ENCODE results near the gene DLGAP1. TPM values are rescaled to one million over a fixed set of nuclear protein-coding genes. Genes with fewer than 3 reads are reported as not detected.

Gene DLGAP1
- total RNA-seq, 4 donors from 2014 or later = 0.13 to 6.2 (median 0.53) TPM

GRCh38 chr18:4246374-4246773 lies 208.7 kb downstream of the DLGAP1 start:
- Histone ChIP-seq H3K36me3 (no peaks in the 10 kb centered on the region), H3K27ac (no peak overlapping the region), H3K4me3 (no peak overlapping the region), H3K9me3 (no peaks in the 10 kb centered on the region), H3K27me3 (no peaks in the 10 kb centered on the region), H3K4me1 (no peaks in the 10 kb centered on the region)
- no peak for DNase-seq
- intact Hi-C loops (cut with DNase I; ENCODE audit: low total_unique reads) = no loop called here
- no peak for ATAC-seq
- in situ Hi-C loops (cut with MboI; ENCODE audit: low sequenced_read_pairs in 4 of 4) = no loop called here
- TF ChIP-seq POLR2A (IDR thresholded peaks at IDR 0.05) (no peak), CTCF (IDR thresholded peaks at IDR 0.05 in 4 of 5, conservative IDR thresholded peaks at IDR 0.05 in 1 of 5) (no peak)

- TF ChIP-seq POLR2A (IDR thresholded peaks at IDR 0.05) (no peak), CTCF (IDR thresholded peaks at IDR 0.05 in 4 of 5, conservative IDR thresholded peaks at IDR 0.05 in 1 of 5) (no peak)
- Histone ChIP-seq H3K9me3 (no peaks in the 10 kb centered on the region), H3K4me1 (no peaks in the 10 kb centered on the region), H3K27ac (no peak overlapping the region), H3K27me3 (no peaks in the 10 kb centered on the region), H3K36me3 (no peaks in the 10 kb centered on the region), H3K4me3 (no peak overlapping the region)
- in situ Hi-C loops (cut with MboI; ENCODE audit: low sequenced_read_pairs in 4 of 4) (no loop called here), intact Hi-C loops (cut with DNase I; ENCODE audit: low total_unique reads) (no loop called here)
- DNase-seq = no peak
- ATAC-seq = no peak
Observed at GRCh38 chr18:4245456-4245855, 209.7 kb downstream of the DLGAP1 start.

- no peaks in the 10 kb centered on the region for H3K4me1 ChIP-seq
- no peaks in the 10 kb centered on the region for H3K27me3 ChIP-seq
- in situ Hi-C loops (cut with MboI; ENCODE audit: low sequenced_read_pairs in 4 of 4) (no loop called here), intact Hi-C loops (cut with DNase I; ENCODE audit: low total_unique reads) (no loop called here)
- H3K27ac ChIP-seq = no peak overlapping the region
- no peak overlapping the region for H3K4me3 ChIP-seq
- ATAC-seq = no peak
- TF ChIP-seq POLR2A (IDR thresholded peaks at IDR 0.05) = no peak
- TF ChIP-seq CTCF (IDR thresholded peaks at IDR 0.05 in 4 of 5, conservative IDR thresholded peaks at IDR 0.05 in 1 of 5) = no peak
- no peak for DNase-seq
- no peaks in the 10 kb centered on the region for H3K36me3 ChIP-seq
- no peaks in the 10 kb centered on the region for H3K9me3 ChIP-seq
Observed at GRCh38 chr18:4242431-4243161, 212.5 kb downstream of the DLGAP1 start.

DNA sequence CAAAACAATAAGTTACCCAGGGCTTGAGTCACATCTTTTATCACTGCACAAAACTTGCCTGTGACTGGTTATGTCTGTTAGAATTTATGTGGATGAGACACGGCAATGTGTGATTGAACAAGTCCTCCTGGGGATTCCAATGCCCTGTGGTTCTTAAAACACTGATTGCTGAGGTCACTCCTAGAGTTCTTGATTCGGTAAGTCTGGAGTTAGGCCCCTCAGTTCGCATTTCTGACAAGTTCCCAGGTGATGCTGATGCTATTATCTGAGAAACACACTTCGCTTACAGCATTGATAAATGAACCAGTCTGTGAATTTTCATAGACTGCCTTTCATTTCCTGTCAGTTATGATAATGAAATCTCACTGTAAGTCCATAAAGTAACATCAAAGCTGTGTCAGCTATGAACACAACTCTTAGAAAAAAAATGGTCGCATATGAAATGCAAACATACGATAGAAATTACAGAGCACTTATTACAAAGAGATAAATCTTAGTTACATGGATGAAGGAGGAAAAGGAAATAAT lies 214.0 kb downstream of the DLGAP1 start:
- Histone ChIP-seq H3K4me3 (no peak overlapping the region), H3K27me3 (no peaks in the 10 kb centered on the region), H3K9me3 (no peaks in the 10 kb centered on the region), H3K27ac (no peak overlapping the region), H3K4me1 (no peaks in the 10 kb centered on the region), H3K36me3 (no peaks in the 10 kb centered on the region)
- TF ChIP-seq CTCF (IDR thresholded peaks at IDR 0.05 in 4 of 5, conservative IDR thresholded peaks at IDR 0.05 in 1 of 5) (no peak), POLR2A (IDR thresholded peaks at IDR 0.05) (no peak)
- ATAC-seq (no peak), DNase-seq (no peak)
- in situ Hi-C loops (cut with MboI; ENCODE audit: low sequenced_read_pairs in 4 of 4) = no loop called here
- intact Hi-C loops (cut with DNase I; ENCODE audit: low total_unique reads) = no loop called here
